GM18951 (cell line): Measurements from ENCODE around the gene CD37.
"Not testable (repeated sequence)": the region's sequence is repeated elsewhere in the genome, so short reads cannot be mapped to it uniquely, and the experiment has no call there.

Experiments
- POLR2A ChIP-seq: IDR thresholded peaks from 4 replicates; pipeline ENCODE4 v1.6.1; 2011; ENCODE audit warnings: mild to moderate bottlenecking; ENCODE audit not compliant: insufficient read length, insufficient read depth; ENCODE audit errors: extremely low read depth
- in situ Hi-C: fragments of 300-500 bp; cut with MboI; formaldehyde crosslinking; loops from one replicate; pipeline ENCODE4 v1.12.0; 2022; ENCODE audit warnings: low sequenced_read_pairs, mixed read lengths, inconsistent platforms; ENCODE audit not compliant: unreplicated experiment

CD37 gene

GRCh38 chr19:49335071-49335783, at the start of gene CD37:
TSS of gene CD37 (plus strand) at chr19:49335406. CDS start at chr19:49335541, 135 bp downstream.
- in situ Hi-C loops = no loop called here
- peak; percentile 87 for TF ChIP-seq POLR2A

- no peak for TF ChIP-seq POLR2A
- in situ Hi-C loops = no loop called here
Measured at GRCh38 chr19:49287141-49287770, 48.0 kb upstream of the CD37 start.

- in situ Hi-C loops = not testable (repeated sequence)
Measured at GRCh38 chr19:49288205-49288604, 47.0 kb upstream of the CD37 start.

- in situ Hi-C loops = not testable (repeated sequence)
Measured at GRCh38 chr19:49289286-49289685, 45.9 kb upstream of the CD37 start.

- no peak for TF ChIP-seq POLR2A
- in situ Hi-C loops = no loop called here
Measured at GRCh38 chr19:49290517-49290916, 44.7 kb upstream of the CD37 start.

- in situ Hi-C loops = no loop called here
- no peak for TF ChIP-seq POLR2A
Measured at GRCh38 chr19:49294401-49294800, 40.8 kb upstream of the CD37 start.

GRCh38 chr19:49295208-49295880, 39.9 kb upstream of the CD37 start:
- no peak for TF ChIP-seq POLR2A
- in situ Hi-C loops = no loop called here

- in situ Hi-C loops = no loop called here
- no peak for TF ChIP-seq POLR2A
Measured at GRCh38 chr19:49297403-49297802, 37.8 kb upstream of the CD37 start.

- in situ Hi-C loops = not testable (repeated sequence)
Measured at GRCh38 chr19:49298653-49299052, 36.6 kb upstream of the CD37 start.

GRCh38 chr19:49301165-49301865, 33.9 kb upstream of the CD37 start:
- in situ Hi-C loops = no loop called here
- TF ChIP-seq POLR2A = no peak

- TF ChIP-seq POLR2A = no peak
- in situ Hi-C loops = no loop called here
Measured at GRCh38 chr19:49301866-49302252, 33.3 kb upstream of the CD37 start.

- in situ Hi-C loops = not testable (repeated sequence)
Measured at GRCh38 chr19:49306734-49307133, 28.5 kb upstream of the CD37 start.

GRCh38 chr19:49309087-49309486, 26.1 kb upstream of the CD37 start:
- no peak for TF ChIP-seq POLR2A
- in situ Hi-C loops = no loop called here

- in situ Hi-C loops = no loop called here
- no peak for TF ChIP-seq POLR2A
Measured at GRCh38 chr19:49315111-49315510, 20.1 kb upstream of the CD37 start.
